GM21423 (cell line): Measurements from ENCODE around the gene PDZD4.
"Not testable (repeated sequence)": the region's sequence is repeated elsewhere in the genome, so short reads cannot be mapped to it uniquely, and the experiment has no call there.

Source experiments
- ATAC-seq: cut with Tn5 transposase; IDR thresholded peaks from one replicate; pipeline ENCODE4 v1.9.1; 2021; ENCODE audit warnings: mild to moderate bottlenecking, moderate library complexity; ENCODE audit not compliant: unreplicated experiment

The PDZD4 gene

GRCh38 chrX:153845195-153845594 lies 14.9 kb upstream of the PDZD4 start:
- ATAC-seq, result no peak

DNA sequence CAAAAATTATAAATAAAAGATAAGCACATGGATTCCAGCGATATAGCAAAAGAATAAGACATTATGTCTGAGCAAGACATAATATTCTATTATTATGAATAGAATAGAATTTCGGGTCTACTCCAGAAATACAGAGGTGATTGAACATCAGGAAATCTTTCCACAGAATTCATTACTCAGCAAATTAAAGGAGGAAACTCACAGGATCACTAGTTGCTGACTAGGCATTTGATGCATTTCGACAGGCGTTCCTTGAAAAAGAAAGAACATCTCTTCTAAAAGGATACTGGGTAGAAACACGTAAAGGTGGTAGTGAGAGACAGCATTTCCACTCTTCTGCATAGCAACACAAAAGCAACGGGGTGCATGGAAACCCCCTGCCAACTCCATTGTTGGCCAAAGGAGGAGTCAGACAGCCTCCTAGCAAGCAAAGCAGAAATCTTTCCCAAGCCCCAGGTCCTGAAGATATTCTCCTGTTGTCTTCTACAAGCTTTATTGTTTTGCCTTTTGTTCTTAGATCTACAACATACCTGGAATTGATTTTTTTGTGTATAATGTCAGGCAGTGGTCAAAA lies 14.3 kb upstream of the PDZD4 start:
- no peak for ATAC-seq

GRCh38 chrX:153836921-153837320 lies 6.6 kb upstream of the PDZD4 start:
- ATAC-seq, result no peak

DNA sequence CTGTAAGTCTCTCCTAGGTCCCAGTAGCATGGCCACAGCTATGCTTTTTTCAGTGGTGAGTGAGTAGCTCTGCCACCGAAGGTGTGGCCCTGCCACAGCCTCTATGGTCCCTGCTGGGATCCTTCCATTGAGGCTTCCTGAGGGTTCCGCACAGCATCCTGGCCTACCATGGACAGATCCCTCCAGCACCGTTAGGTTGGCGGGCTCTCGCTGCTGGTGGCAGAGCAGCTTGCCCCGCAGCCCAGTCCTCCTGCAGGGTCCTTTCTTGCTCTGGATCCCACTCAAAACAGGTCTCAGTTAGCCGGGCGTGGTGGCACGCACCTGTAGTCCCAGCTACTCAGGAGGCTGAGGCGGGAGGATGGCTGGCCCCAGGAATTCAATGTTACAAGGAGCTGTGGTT lies 2.4 kb upstream of the PDZD4 start:
- ATAC-seq, result no peak

DNA sequence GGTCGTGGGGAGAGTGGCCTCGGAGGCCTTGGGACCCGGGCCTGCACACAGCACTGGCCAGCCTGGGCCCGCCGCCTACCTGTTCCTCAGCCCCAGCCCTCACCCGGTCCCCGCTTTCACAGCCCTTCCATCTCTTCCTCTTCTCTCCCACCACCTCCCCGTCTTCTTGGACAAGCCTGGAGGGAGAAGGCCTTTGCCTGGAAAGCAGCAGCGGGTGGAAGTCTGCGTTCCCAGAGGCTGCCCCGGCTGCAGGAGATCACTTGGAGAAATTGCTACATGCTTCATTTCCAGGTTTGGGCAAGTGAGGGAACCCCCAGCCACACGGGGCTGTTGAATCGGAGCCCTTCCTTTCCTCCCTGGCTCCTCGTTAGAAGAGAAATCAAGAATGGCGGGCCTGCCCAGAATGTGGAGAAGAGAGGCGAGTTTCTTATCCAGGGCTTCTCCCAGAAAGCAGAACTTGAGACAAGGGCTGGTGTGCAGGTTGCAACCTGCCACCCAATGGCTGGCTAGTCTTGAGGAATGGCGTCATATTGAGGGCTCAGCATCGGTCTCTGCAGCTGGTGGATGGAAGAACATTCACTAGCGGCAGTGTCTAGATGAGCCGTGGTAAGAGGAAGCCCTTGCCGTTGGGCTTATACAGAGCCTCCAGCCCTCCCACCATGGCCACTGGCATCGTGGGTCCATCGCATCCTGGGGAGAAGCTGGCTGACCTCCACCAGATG lies 1.2 kb upstream of the PDZD4 start:
- no peak for ATAC-seq

GRCh38 chrX:153830640-153831428 lies 490 bp upstream of the PDZD4 start:
- ATAC-seq, result no peak

GRCh38 chrX:153829549-153829798 lies 870 bp downstream of the PDZD4 start:
- no peak for ATAC-seq

DNA sequence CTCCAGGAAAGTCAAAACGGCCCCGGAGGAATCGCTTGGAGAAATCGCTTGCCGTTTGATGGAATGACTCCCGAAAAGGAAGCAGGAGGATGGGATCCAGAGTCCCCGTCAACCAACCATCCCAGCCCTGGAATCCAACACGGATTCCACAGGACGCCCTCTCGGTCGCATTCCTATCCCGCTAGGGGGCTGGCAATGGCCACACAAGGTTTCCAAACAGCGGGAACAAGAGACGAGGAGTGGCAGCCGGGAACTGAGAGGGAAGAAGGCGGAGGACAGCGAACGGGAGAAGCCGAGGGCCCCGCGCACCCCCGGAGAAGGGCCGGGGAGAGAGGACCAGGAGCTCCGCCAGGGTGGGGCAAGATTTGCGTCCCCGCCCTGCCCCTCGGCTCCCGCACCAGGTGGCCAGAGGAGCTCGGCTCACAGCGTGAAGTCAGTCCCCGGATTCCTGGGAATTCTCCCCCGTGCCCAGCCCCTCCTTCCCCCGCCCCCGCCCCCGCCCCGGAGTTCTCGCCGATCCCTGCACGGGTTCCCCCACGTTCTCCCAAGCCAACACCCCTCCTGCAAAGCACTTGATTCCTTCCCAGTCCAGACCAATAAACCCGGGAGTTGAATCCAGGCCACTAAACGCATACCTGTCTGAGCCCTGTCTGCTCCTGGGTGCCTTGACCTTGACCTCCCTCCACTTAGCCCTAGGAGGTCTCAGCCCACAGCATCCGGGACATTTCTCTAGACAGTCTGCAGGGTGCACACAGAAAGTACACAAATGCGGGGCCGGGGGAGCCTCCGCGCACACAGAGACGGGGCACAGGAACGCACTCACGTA lies 1.4 kb downstream of the PDZD4 start:
- ATAC-seq, result no peak

DNA sequence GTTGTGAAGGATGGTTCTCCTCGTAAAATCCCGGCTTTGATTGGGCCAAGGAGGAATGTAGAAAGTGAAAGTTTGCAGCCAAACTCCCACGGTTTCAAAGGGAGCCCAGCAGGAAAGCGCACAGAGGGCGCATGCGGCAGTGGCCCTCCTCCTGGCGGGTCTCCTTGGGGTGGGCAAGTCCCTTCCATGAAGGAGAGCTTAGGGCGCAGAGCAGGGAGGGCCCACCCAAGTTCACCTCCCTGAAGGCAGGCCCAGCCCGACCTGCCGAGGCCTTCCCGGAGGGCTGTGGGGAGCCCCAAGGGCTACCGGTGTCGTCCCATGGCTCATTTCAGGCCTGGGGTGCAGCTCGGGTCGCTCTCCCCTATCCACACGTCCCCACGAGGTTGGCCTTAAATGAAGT lies 2.0 kb downstream of the PDZD4 start:
- ATAC-seq, result no peak

- ATAC-seq, result no peak
Observed at GRCh38 chrX:153827903-153828302, 2.4 kb downstream of the PDZD4 start.

DNA sequence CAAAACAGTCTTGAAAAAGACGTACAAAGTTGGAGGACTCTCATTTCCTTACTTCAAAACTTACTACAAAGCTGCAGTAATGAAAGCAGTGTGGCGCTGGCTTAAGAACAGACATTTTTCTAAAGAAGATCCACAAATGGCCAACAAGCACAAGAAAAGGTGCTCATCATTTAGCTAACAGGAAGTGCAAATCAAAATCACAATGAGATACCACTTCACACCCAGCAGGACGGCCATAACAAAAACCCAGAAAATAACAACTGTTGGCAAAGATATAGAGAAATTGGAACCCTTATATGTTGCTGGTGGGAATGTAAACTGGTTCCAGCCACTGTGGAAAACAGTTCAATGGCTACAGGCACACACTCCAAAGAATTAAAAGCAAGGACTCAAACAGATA lies 3.3 kb downstream of the PDZD4 start:
- no peak for ATAC-seq

GRCh38 chrX:153825042-153825441 lies 5.3 kb downstream of the PDZD4 start:
- no peak for ATAC-seq

DNA sequence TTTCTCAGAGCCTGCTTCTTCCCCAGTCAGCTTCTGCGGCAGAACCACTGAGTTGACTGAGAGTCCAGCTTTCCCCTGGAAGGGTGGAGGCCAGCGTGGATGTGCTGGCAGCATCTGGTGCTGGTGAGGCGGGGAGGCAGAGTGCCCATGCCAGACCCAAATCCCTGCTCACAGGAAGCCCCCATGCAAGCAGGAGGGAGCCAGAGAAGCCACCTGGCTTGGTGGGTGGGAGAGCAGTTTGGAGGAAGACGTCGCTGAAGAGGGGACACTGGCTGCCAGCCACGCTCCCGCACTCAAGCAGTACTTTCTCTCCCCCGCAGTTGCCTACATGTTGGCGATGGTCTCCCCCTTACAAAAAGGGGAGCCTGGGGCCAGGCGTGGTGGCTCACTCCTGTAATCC lies 6.0 kb downstream of the PDZD4 start:
- ATAC-seq, result no peak

- no peak for ATAC-seq
Observed at GRCh38 chrX:153821066-153821465, 9.3 kb downstream of the PDZD4 start.

- no peak for ATAC-seq
Observed at GRCh38 chrX:153820601-153821000, 9.7 kb downstream of the PDZD4 start.

DNA sequence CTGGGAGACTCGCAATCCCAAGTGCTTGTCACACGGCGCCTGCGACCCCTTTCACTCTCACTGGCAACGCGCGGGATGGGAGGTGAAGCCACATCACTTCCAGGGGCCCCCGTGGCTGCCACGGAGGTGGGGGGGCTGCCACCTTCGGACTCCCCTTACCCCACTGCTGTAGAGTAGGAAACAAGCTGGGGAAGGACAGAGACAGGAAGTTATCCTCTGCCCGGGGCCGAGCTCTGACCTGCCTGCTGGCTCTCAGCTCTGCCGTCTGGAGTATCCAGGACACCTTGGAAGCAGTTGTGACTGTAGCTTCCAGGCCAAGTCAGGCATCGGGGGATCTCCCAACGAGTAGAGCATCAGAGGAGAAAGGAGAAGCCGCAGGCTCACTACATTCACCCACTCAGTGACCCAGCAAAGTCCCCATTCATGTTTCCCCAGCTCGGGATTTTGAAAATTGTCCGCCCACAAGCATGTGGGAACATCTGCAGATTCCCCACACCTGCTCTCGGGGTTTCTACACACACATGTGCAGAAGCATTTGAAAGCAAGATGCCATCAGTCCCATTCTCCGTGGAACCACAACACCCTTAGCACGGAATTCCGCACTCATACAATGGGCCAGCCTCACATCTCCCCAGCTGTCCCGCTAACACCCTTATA lies 10.8 kb downstream of the PDZD4 start:
- ATAC-seq, result no peak

GRCh38 chrX:153818571-153819383 lies 11.6 kb downstream of the PDZD4 start:
- no peak for ATAC-seq

DNA sequence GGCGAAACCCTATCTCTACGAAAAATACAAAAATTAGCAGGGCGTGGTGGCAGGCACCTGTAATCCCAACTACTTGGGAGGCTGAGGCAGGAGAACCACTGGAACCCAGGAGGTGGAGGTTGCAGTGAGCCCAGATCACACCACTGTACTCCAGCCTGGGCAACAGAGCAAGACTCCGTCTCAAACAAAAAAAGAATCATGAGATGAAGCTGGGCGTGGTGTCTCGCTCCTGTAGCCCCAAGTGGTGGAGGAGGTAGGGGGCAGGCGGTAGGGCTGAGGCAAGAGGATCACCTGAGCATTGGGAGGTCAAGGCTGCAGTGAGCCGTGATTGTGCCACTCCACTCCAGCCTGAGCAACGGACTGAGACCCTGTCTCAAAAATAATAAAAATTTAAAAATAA lies 12.3 kb downstream of the PDZD4 start:
- not testable (repeated sequence) for ATAC-seq

- ATAC-seq, result no peak
Observed at GRCh38 chrX:153816831-153817690, 13.3 kb downstream of the PDZD4 start.
